HG03139 (cell line): ENCODE measurements around the gene P2RY2.
"Not testable (repeated sequence)": the region's sequence is repeated elsewhere in the genome, so short reads cannot be mapped to it uniquely, and the experiment has no call there.

Experiments used
- ATAC-seq: cut with Tn5 transposase; IDR thresholded peaks from one replicate; pipeline ENCODE4 v1.9.1; 2021; ENCODE audit not compliant: unreplicated experiment

The P2RY2 gene

GRCh38 chr11:73187854-73188253 is 30.2 kb upstream of the P2RY2 start:
- ATAC-seq = no peak

- no peak for ATAC-seq
These were observed 29.8 kb upstream of the P2RY2 start for GRCh38 chr11:73188301-73188700.

GRCh38 chr11:73189315-73189714 is 28.8 kb upstream of the P2RY2 start:
- no peak for ATAC-seq

GRCh38 chr11:73189723-73190556 is 28.1 kb upstream of the P2RY2 start:
- no peak for ATAC-seq

- no peak for ATAC-seq
These were observed 27.6 kb upstream of the P2RY2 start for GRCh38 chr11:73190557-73190885.

- ATAC-seq = no peak
These were observed 26.9 kb upstream of the P2RY2 start for GRCh38 chr11:73191151-73191550.

GRCh38 chr11:73192272-73192671 is 25.8 kb upstream of the P2RY2 start:
- ATAC-seq = no peak

GRCh38 chr11:73193251-73194033 is 24.6 kb upstream of the P2RY2 start:
- no peak for ATAC-seq

GRCh38 chr11:73194034-73194507 is 24.0 kb upstream of the P2RY2 start:
- no peak for ATAC-seq

- no peak for ATAC-seq
These were observed 23.5 kb upstream of the P2RY2 start for GRCh38 chr11:73194593-73194992.

- no peak for ATAC-seq
These were observed 22.7 kb upstream of the P2RY2 start for GRCh38 chr11:73195191-73196007.

- ATAC-seq = no peak
These were observed 21.5 kb upstream of the P2RY2 start for GRCh38 chr11:73196576-73196975.

- no peak for ATAC-seq
These were observed 20.7 kb upstream of the P2RY2 start for GRCh38 chr11:73197348-73197747.

GRCh38 chr11:73197787-73198186 is 20.3 kb upstream of the P2RY2 start:
- ATAC-seq = not testable (repeated sequence)

GRCh38 chr11:73198677-73199076 is 19.4 kb upstream of the P2RY2 start:
- ATAC-seq = no peak

- no peak for ATAC-seq
These were observed 18.6 kb upstream of the P2RY2 start for GRCh38 chr11:73199446-73199845.

- ATAC-seq = no peak
These were observed 17.8 kb upstream of the P2RY2 start for GRCh38 chr11:73200256-73200655.

GRCh38 chr11:73201249-73201648 is 16.8 kb upstream of the P2RY2 start:
- ATAC-seq = no peak

GRCh38 chr11:73201888-73202780 is 15.9 kb upstream of the P2RY2 start:
- ATAC-seq = no peak

- no peak for ATAC-seq
These were observed 14.8 kb upstream of the P2RY2 start for GRCh38 chr11:73203322-73203721.
